Measurements from ENCODE around the gene SLC45A1. TPM values are rescaled to one million over a fixed set of nuclear protein-coding genes. Genes with fewer than 3 reads are reported as not detected.
"Not testable (repeated sequence)": the region's sequence is repeated elsewhere in the genome, so short reads cannot be mapped to it uniquely, and the experiment has no call there.

SLC45A1 gene
- total RNA-seq, 1 donor from 2014 or later: 2.7 TPM

GRCh38 chr1:8377271-8377981 lies 59.5 kb downstream of the SLC45A1 start:
- DNase-seq (ENCODE audit: extremely low spot score, unreplicated experiment): no peak
- peaks cover 66% of the 10 kb centered on the region for H3K4me1 Mint-ChIP-seq (ENCODE audit: unreplicated experiment)
- H3K4me3 Mint-ChIP-seq: no peak overlapping the region
- no peaks in the 10 kb centered on the region for H3K9me3 Mint-ChIP-seq
- TF ChIP-seq CTCF (conservative IDR thresholded peaks at IDR 0.05): no peak
- H3K36me3 Mint-ChIP-seq: peaks cover 26% of the 10 kb centered on the region
- peak overlapping the region; percentile 69 for H3K27ac Mint-ChIP-seq
- no peaks in the 10 kb centered on the region for H3K27me3 Mint-ChIP-seq

GRCh38 chr1:8378178-8378577 lies 60.3 kb downstream of the SLC45A1 start:
- no peaks in the 10 kb centered on the region for H3K9me3 Mint-ChIP-seq
- TF ChIP-seq CTCF (conservative IDR thresholded peaks at IDR 0.05): no peak
- peaks cover 64% of the 10 kb centered on the region for H3K4me1 Mint-ChIP-seq (ENCODE audit: unreplicated experiment)
- peak overlapping the region; percentile 69 for H3K27ac Mint-ChIP-seq
- H3K4me3 Mint-ChIP-seq: no peak overlapping the region
- H3K27me3 Mint-ChIP-seq: no peaks in the 10 kb centered on the region
- peaks cover 29% of the 10 kb centered on the region for H3K36me3 Mint-ChIP-seq
- DNase-seq (ENCODE audit: extremely low spot score, unreplicated experiment): no peak

DNA sequence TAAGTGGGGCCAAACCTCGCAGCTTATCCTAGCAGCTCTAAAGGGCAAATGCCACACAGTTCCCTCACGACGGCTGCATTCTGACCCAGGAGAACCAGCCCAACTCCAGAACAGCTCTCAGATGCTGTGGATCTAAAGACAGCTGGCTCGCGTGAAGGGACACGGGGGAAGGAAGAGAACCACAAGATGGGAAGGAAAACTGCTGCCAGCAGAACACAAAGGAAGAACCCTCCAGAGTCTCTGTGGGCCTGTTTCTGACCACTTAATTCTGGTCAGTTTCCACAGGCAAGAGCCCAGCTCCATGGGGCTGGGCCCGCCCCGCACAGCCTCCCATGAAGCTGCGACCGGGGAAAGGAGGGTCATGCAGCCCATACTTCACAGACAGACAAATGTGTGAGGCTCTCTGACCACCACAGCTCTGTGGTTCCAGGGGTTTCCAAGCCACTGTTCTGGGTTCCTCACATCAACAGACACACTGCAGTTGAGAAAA lies 61.1 kb downstream of the SLC45A1 start:
- H3K27ac Mint-ChIP-seq: peak overlapping the region; percentile 75

DNA sequence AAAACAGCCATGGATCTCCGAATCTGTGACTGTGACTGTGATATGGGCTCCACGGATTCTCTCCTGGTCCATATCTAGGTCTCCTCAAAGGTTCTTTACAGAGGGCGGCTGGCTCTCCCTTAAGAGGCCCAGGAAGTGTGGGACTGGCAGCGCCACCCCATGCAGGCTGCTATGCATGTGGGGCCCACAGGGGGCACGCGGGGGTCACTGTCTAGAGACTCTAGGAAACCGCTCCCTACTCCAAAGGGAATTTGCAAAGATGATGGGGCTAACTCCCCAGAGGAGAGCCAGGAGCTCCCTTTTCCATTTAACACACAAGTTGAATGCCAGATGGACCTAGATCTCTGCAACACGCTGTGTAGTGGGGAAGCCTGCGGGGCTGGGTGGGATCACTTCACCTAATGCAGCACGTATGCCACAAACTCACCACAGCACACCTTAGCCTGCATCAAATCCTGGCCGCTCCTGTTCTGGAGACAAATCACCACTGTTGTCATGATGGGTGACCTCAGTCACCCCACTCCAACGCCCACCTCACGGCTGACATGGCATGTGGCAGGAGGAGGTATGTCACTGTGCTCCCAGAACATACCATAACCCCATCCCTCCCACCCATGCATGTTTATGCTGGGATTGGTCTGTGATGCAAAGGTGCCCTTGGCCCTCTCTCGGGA lies 61.7 kb downstream of the SLC45A1 start:
- Mint-ChIP-seq H3K4me1 (ENCODE audit: unreplicated experiment) (peaks cover 52% of the 10 kb centered on the region), H3K27ac (peak overlapping the region; percentile 75)
- DNase-seq (ENCODE audit: extremely low spot score, unreplicated experiment): no peak

More for the DNA sequence above, 61.1 kb downstream of the SLC45A1 start:
- Mint-ChIP-seq H3K9me3 (no peaks in the 10 kb centered on the region), H3K4me3 (no peak overlapping the region), H3K27me3 (no peaks in the 10 kb centered on the region), H3K4me1 (ENCODE audit: unreplicated experiment) (peaks cover 56% of the 10 kb centered on the region), H3K36me3 (peaks cover 32% of the 10 kb centered on the region)
- no peak for DNase-seq (ENCODE audit: extremely low spot score, unreplicated experiment)
- TF ChIP-seq CTCF (conservative IDR thresholded peaks at IDR 0.05): no peak

GRCh38 chr1:8380310-8380709 lies 62.4 kb downstream of the SLC45A1 start:
- Mint-ChIP-seq H3K4me1 (ENCODE audit: unreplicated experiment) (peaks cover 52% of the 10 kb centered on the region), H3K36me3 (peaks cover 34% of the 10 kb centered on the region)
- not testable (repeated sequence) for H3K4me3 Mint-ChIP-seq; H3K27me3 Mint-ChIP-seq; DNase-seq (ENCODE audit: extremely low spot score, unreplicated experiment); H3K27ac Mint-ChIP-seq; H3K9me3 Mint-ChIP-seq

More for the DNA sequence above, 61.7 kb downstream of the SLC45A1 start:
- Mint-ChIP-seq H3K36me3 (peaks cover 36% of the 10 kb centered on the region), H3K9me3 (no peaks in the 10 kb centered on the region), H3K4me3 (no peak overlapping the region), H3K27me3 (no peaks in the 10 kb centered on the region)
- no peak for TF ChIP-seq CTCF (conservative IDR thresholded peaks at IDR 0.05)

DNA sequence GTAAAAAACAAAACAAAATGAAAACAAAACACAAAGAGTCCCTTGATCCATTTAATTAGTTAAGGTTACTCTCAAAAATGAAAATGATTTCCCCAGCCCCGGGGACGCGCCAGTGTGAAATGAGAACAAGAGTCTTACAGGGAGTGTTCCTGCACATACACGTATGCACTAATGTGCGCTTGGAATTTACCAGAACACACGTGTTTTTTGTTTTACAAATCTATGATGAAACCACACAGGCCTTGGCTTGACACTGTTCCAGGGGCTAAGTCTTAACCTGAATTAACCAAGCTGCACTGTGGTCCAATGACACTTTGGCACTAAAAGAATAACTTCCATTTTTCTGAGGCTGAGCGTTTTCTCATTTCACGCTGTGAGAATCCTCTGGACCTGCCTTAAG lies 63.7 kb downstream of the SLC45A1 start:
- DNase-seq (ENCODE audit: extremely low spot score, unreplicated experiment): no peak
- H3K9me3 Mint-ChIP-seq: no peaks in the 10 kb centered on the region
- peaks cover 34% of the 10 kb centered on the region for H3K36me3 Mint-ChIP-seq
- TF ChIP-seq CTCF (conservative IDR thresholded peaks at IDR 0.05): no peak
- H3K27ac Mint-ChIP-seq: peak overlapping the region; percentile 34
- H3K4me3 Mint-ChIP-seq: no peak overlapping the region
- H3K4me1 Mint-ChIP-seq (ENCODE audit: unreplicated experiment): peaks cover 55% of the 10 kb centered on the region
- H3K27me3 Mint-ChIP-seq: no peaks in the 10 kb centered on the region

Measured in type B pancreatic cell (in vitro differentiated cells).